HG02759 (cell line): Measurements from ENCODE around the gene RBBP8NL.
"Not testable (repeated sequence)": the region's sequence is repeated elsewhere in the genome, so short reads cannot be mapped to it uniquely, and the experiment has no call there.

Source experiments
- ATAC-seq: cut with Tn5 transposase; IDR thresholded peaks from one replicate; pipeline ENCODE4 v1.9.1; 2021; ENCODE audit warnings: mild to moderate bottlenecking, moderate library complexity; ENCODE audit not compliant: unreplicated experiment

Gene RBBP8NL

GRCh38 chr20:62376112-62377063 is 51.0 kb downstream of the RBBP8NL start:
- ATAC-seq = no peak

GRCh38 chr20:62374331-62375152 is 52.8 kb downstream of the RBBP8NL start:
- ATAC-seq = no peak

- not testable (repeated sequence) for ATAC-seq
Observed at GRCh38 chr20:62373631-62374179, 53.6 kb downstream of the RBBP8NL start.

- no peak for ATAC-seq
Observed at GRCh38 chr20:62372042-62372993, 55.0 kb downstream of the RBBP8NL start.

- no peak for ATAC-seq
Observed at GRCh38 chr20:62371588-62372041, 55.7 kb downstream of the RBBP8NL start.

- no peak for ATAC-seq
Observed at GRCh38 chr20:62370807-62371587, 56.3 kb downstream of the RBBP8NL start.

GRCh38 chr20:62370115-62370806 is 57.1 kb downstream of the RBBP8NL start:
- ATAC-seq = peak; percentile 33

- ATAC-seq = no peak
Observed at GRCh38 chr20:62369815-62370114, 57.6 kb downstream of the RBBP8NL start.

DNA sequence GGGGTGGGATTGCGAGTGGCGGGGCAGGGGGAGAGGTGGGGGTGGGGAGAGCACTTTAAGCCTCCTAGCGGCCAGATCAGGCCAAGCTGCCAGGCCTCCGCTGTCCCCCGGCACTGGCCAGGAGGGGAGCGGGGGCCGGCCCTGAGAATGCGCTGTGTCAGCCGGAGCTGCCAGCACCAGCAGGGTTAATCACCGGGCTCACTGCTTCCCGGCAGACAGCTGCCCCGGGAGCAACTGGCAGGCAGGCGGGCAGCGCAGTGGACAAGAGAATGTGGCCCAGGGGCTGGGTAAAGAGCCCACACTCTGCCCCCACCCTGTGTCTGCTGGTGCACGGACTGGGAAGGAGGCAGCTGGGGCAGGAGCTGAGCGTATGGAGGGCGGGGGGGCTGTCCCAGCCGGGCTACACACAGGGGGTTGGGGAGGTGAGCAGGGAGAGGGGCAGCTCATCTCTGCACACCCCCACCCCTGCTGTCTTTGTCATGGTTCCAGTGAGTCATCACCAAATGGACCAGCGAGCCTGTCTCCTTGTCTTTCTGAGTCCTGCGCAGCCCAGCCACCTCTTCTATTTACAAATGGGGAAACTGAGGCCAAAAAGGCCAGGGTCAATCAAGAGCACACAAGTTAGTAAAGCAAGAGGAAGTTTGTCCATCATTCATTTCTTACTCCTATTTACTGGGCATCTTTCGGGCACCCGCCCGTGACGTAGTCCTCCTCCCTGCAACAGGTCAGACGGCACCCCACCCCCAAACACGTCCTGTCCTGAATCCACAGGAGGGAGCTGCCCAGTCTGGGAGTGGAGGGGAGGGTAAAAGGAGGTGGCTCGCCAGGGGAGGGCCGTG is 58.1 kb downstream of the RBBP8NL start:
- no peak for ATAC-seq

DNA sequence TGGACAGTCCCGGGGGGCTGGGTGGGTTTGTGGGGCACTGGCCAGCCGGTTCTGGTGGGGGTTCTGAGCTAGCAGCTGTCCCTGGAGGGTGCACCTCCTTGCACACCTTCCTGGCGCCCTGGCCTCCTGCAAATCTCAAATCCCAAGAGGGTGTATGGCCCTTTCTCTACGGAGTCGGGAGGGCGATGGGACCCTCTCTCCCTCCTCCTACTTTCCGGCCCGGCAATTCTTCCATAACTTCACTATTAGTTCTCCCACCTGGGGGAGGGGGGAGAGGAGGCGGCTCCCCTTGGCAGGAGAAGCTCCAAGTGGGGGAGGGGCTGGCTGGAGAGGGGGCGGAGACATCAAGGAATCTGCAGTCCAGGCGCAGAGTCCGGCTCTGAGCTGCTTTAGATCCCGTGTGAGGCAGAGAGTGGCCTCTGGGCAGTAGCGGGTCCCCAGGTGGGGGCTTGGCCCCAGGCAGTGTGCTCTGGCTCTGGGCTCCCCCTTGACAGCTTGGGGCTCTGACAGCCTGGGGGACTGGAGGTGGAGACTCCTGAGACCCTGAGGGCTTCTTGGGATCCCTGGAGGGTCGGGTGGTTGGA is 58.9 kb downstream of the RBBP8NL start:
- no peak for ATAC-seq

- ATAC-seq = no peak
Observed at GRCh38 chr20:62367633-62368391, 59.5 kb downstream of the RBBP8NL start.

DNA sequence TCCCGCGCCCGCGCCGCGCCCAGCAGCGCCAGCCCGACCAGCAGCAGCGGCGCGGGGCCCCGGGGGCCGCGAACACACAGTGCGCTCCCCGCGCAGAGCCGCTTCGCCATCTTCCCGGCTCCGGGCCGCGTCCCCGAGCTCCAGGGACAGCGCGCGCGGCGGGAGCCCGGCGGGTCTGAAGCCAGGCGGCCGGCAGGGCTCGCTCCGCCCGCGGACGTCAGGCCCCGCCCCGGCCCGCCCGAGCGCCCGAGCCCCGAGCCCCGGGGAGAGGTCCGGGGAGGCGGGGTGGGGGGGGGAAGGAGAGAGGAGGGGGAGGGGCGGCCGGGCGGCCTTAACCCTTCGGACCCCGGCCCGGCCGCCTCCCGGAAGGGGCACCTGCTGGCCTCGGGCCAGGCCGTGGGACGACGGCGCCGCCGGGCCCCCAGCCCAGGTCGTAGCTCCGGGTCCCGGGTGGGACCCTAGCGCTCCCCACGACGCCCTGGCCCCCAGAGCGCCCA is 60.2 kb downstream of the RBBP8NL start, which contains the start of gene LAMA5:
Gene LAMA5 (minus strand): TSS at position 177 of the 497 bp plus-strand sequence. CDS start 67 bp downstream, at position 110.
- ATAC-seq = peak; percentile 35

DNA sequence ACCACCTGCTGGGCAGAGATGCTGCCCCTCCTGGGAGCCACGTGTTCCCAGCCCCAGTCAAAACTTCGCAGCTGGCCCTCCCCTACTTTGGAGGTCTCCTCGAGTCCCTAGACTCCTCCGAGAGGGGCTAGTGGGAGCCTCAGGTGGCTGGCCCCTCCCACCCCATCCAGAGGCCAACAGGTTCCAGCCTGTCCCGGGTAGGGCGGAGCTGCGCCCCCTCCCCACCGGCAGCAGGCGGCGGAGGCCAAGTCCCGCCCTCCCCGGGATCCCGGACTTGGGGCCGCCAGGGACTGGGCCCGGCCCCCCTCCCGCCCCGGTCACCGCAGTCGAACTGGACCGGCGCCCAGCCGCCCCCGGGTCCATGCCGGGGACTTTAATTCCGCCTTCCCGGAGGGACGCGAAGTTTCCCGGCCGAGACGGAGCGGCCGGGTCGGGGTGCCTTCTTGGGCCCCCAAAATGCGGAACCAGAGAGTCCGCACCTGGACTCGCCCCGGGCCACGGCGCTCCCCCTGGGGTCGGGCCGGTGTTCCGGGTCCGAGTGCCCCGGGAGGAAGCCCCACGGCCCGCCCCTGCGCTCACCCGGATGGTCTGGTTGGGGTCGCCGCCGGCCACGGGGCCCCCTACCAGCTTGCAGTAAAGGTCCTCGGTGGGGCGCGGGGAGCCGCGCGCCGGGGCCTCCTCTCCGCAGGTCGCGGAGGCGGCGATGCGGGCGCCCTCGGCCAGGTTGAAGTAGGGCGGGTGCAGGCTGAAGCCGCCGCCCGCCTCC is 60.8 kb downstream of the RBBP8NL start:
- peak; percentile 24 for ATAC-seq

GRCh38 chr20:62365814-62366369 is 61.4 kb downstream of the RBBP8NL start:
- ATAC-seq = no peak

DNA sequence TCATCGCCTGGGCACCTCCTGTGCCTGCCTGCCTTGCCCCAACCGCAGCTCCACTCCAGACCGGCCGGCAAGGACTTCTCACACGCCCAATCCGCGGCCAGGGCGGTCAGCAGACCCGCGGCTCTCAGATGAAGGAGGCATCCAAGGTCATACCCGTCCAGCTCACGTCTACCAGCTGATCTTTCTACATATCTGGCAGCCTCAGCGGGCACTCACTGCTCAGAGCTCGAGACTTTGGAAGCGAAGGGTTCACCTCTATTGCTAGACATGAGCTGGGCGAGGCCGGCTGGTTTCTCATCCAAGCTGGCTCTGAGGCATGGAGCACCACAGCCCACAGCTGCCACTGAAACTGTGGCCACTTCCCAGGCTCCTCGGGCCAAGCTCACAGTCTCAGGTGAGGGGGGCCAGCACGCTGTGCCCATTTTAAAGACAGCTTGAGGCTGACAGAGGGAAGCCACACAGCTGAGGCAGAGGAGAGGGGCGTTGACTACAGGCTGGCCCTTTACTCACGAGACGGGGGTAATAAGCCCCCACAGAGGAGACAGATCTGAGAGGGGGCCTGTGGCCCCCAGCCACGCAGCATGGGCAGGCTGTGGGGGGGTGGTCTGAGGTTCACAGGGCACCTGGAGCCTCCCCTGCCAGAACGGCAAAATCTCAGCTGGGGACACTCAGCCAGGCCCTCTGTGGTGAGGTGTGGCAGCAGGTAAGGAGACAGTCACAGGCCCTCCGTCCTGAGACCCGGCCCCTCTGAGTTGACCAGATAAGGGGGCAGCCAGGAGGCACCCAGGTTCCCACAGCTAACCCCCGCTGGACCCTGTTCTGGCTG is 62.2 kb downstream of the RBBP8NL start:
- ATAC-seq = no peak
